Stimulated activated CD4-positive, alpha-beta T cell treated with anti-CD3 and anti-CD28 coated beads, Interleukin-15, amount 100 ng/mL, for 48 hours (primary cell): ENCODE measurements around the gene NFIX.

Experiments used
- DNase-seq, 2 donors: peaks; one replicate each; pipeline ENCODE4 v3.0.0-alpha.2; 2020; ENCODE audit warnings: low read depth in 2 of 2

The NFIX gene

GRCh38 chr19:13122275-13122878 lies 127.1 kb downstream of the NFIX start:
- DNase-seq: no peak

- no peak for DNase-seq
Measured at GRCh38 chr19:13122980-13123957, 128.0 kb downstream of the NFIX start.

- no peak for DNase-seq
Measured at GRCh38 chr19:13127051-13127450, 131.8 kb downstream of the NFIX start.

GRCh38 chr19:13127811-13128575 lies 132.7 kb downstream of the NFIX start:
- DNase-seq: no peak

GRCh38 chr19:13128583-13128982 lies 133.3 kb downstream of the NFIX start:
- no peak for DNase-seq

GRCh38 chr19:13129384-13129783 lies 134.1 kb downstream of the NFIX start:
- no peak for DNase-seq

GRCh38 chr19:13130886-13131490 lies 135.7 kb downstream of the NFIX start:
- no peak for DNase-seq

- peak; percentile 65 to 73 for DNase-seq
Measured at GRCh38 chr19:13132471-13133180, 137.4 kb downstream of the NFIX start.

GRCh38 chr19:13133241-13133870 lies 138.1 kb downstream of the NFIX start:
- no peak for DNase-seq

GRCh38 chr19:13134626-13135025 lies 139.4 kb downstream of the NFIX start:
- no peak for DNase-seq

GRCh38 chr19:13135068-13136062 lies 140.1 kb downstream of the NFIX start:
- no peak for DNase-seq

- no peak for DNase-seq
Measured at GRCh38 chr19:13137290-13137794, 142.1 kb downstream of the NFIX start.

- no peak for DNase-seq
Measured at GRCh38 chr19:13138171-13138915, 143.1 kb downstream of the NFIX start.

GRCh38 chr19:13138916-13139198 lies 143.6 kb downstream of the NFIX start:
- no peak for DNase-seq

- no peak for DNase-seq
Measured at GRCh38 chr19:13139633-13140311, 144.5 kb downstream of the NFIX start.

- no peak for DNase-seq
Measured at GRCh38 chr19:13146763-13147563, 151.7 kb downstream of the NFIX start.
